GM23338 (cell line): Measurements from ENCODE around the gene CTDSPL. TPM values are rescaled to one million over a fixed set of nuclear protein-coding genes. Genes with fewer than 3 reads are reported as not detected.
A peak's percentile ranks its signal among the peaks of the same experiment; 100 is the strongest.

Experiments
- ATAC-seq: fragments of 200-7000 bp; cut with Tn5 transposase; 3 replicates; pipeline ENCODE4 v1.9.1; 2020
- DNase-seq: peaks from one replicate; pipeline ENCODE4 v3.0.0-alpha.2; 2015; ENCODE audit warnings: low spot score
- H2AFZ ChIP-seq: fragments of 200-600 bp; sonication (generic); 2 replicates; pipeline ENCODE4 v1.8.0; 2016; ENCODE audit warnings: antibody characterized with exemption, mild to moderate bottlenecking, moderate library complexity
- H3F3A ChIP-seq: fragments of 200-600 bp; sonication (generic); replicated peaks from 2 replicates; pipeline ENCODE4 v1.8.0; 2017; ENCODE audit warnings: antibody characterized with exemption, mixed run types, low read depth
- H3K27ac ChIP-seq: fragments of 200-600 bp; sonication (generic); 2 replicates; pipeline ENCODE4 v1.6.1; 2016; ENCODE audit warnings: low read depth
- H3K27me3 ChIP-seq: fragments of 200-600 bp; sonication (generic); 2 replicates; pipeline ENCODE4 v1.8.0; 2016; ENCODE audit warnings: mild to moderate bottlenecking, mixed run types, moderate library complexity; ENCODE audit not compliant: insufficient read depth
- H3K36me3 ChIP-seq: fragments of 200-600 bp; sonication (generic); 2 replicates; pipeline ENCODE4 v1.8.0; 2016; ENCODE audit warnings: mild to moderate bottlenecking; ENCODE audit not compliant: insufficient read depth
- H3K4me1 ChIP-seq: fragments of 200-600 bp; sonication (generic); 2 replicates; pipeline ENCODE4 v1.8.0; 2016; ENCODE audit warnings: mild to moderate bottlenecking, moderate library complexity; ENCODE audit not compliant: insufficient read depth
- H3K4me2 ChIP-seq: fragments of 200-600 bp; sonication (generic); 2 replicates; pipeline ENCODE4 v1.7.1; 2017; ENCODE audit warnings: mixed run types
- H3K4me3 ChIP-seq: fragments of 200-600 bp; sonication (generic); 2 replicates; pipeline ENCODE4 v1.6.1; 2016; ENCODE audit warnings: mixed run types
- H3K79me2 ChIP-seq: fragments of 200-600 bp; sonication (generic); replicated peaks from 2 replicates; pipeline ENCODE4 v1.8.0; 2017; ENCODE audit warnings: mild to moderate bottlenecking; ENCODE audit not compliant: insufficient read depth
- H3K9me2 ChIP-seq: fragments of 200-600 bp; sonication (generic); 2 replicates; pipeline ENCODE4 v1.8.0; 2017; ENCODE audit not compliant: insufficient read depth
- H4K20me1 ChIP-seq: fragments of 200-600 bp; sonication (generic); replicated peaks from 2 replicates; pipeline ENCODE4 v1.8.0; 2017; ENCODE audit warnings: mild to moderate bottlenecking; ENCODE audit not compliant: insufficient read depth
- H3K27ac Mint-ChIP-seq: 2 replicates; pipeline ENCODE4 v1.8.0; 2020; ENCODE audit warnings: inconsistent platforms, mild to moderate bottlenecking, moderate library complexity, mixed read lengths
- H3K27me3 Mint-ChIP-seq: 3 replicates; pipeline ENCODE4 v1.8.0; 2022; ENCODE audit warnings: low read depth, mild to moderate bottlenecking, moderate library complexity, mixed read lengths, inconsistent platforms; ENCODE audit not compliant: insufficient read depth, poor library complexity
- H3K36me3 Mint-ChIP-seq: 3 replicates; pipeline ENCODE4 v1.8.0; 2021; ENCODE audit warnings: low read depth, mild to moderate bottlenecking, inconsistent platforms, moderate library complexity, mixed read lengths
- H3K4me1 Mint-ChIP-seq: 3 replicates; pipeline ENCODE4 v1.8.0; 2020; ENCODE audit warnings: mild to moderate bottlenecking, inconsistent platforms, mixed read lengths
- H3K4me3 Mint-ChIP-seq: 3 replicates; pipeline ENCODE4 v1.8.0; 2021; ENCODE audit warnings: moderate library complexity, mild to moderate bottlenecking, inconsistent platforms, mixed read lengths
- H3K9me3 Mint-ChIP-seq: 3 replicates; pipeline ENCODE4 v1.8.0; 2020; ENCODE audit warnings: moderate library complexity, mild to moderate bottlenecking, inconsistent platforms, mixed read lengths
- CREB1 ChIP-seq: fragments of 250-450 bp; sonication (Bioruptor Pico); IDR thresholded peaks from 2 replicates; pipeline ENCODE4 v1.5.0; 2020; ENCODE audit warnings: low read depth, mild to moderate bottlenecking, moderate library complexity
- ETS1 ChIP-seq: IDR thresholded peaks from 2 replicates; pipeline ENCODE4 v1.6.1; 2016; ENCODE audit warnings: antibody characterized with exemption
- EZH2 ChIP-seq: fragments of 200-600 bp; sonication (generic); IDR thresholded peaks from one replicate; pipeline ENCODE4 v1.8.0; 2017; ENCODE audit warnings: antibody characterized with exemption, mild to moderate bottlenecking, low read depth; ENCODE audit not compliant: unreplicated experiment
- EZH2phosphoT487 ChIP-seq: fragments of 200-600 bp; sonication (generic); IDR thresholded peaks from one replicate; pipeline ENCODE4 v1.8.1; 2018; ENCODE audit warnings: antibody characterized with exemption; ENCODE audit not compliant: unreplicated experiment
- JUNB ChIP-seq: IDR thresholded peaks from one replicate; pipeline ENCODE4 v1.6.1; 2016; ENCODE audit warnings: antibody characterized with exemption; ENCODE audit not compliant: unreplicated experiment
- NANOG ChIP-seq: IDR thresholded peaks from 2 replicates; pipeline ENCODE4 v1.6.1; 2016; ENCODE audit warnings: antibody characterized with exemption, borderline replicate concordance
- POLR2AphosphoS5 ChIP-seq: IDR thresholded peaks from 2 replicates; pipeline ENCODE4 v1.6.1; 2016; ENCODE audit warnings: antibody characterized with exemption, low read depth
- REST ChIP-seq: IDR thresholded peaks from one replicate; pipeline ENCODE4 v1.6.1; 2018; ENCODE audit warnings: antibody characterized with exemption; ENCODE audit not compliant: unreplicated experiment
- STAT1 ChIP-seq: IDR thresholded peaks from one replicate; pipeline ENCODE4 v1.6.1; 2016; ENCODE audit warnings: antibody characterized with exemption; ENCODE audit not compliant: unreplicated experiment
- ZNF114 ChIP-seq: fragments of 250-450 bp; sonication (Bioruptor Pico); IDR thresholded peaks from 2 replicates; pipeline ENCODE4 v1.5.0; 2020; ENCODE audit warnings: mild to moderate bottlenecking, moderate library complexity
- ZNF331 ChIP-seq: fragments of 250-450 bp; sonication (Bioruptor Pico); IDR thresholded peaks from 2 replicates; pipeline ENCODE4 v1.5.0; 2020; ENCODE audit warnings: low read depth, mild to moderate bottlenecking, moderate library complexity
- ZNF462 ChIP-seq: fragments of 250-450 bp; sonication (Bioruptor Pico); IDR thresholded peaks from 2 replicates; pipeline ENCODE4 v1.5.0; 2020; ENCODE audit warnings: mild to moderate bottlenecking, moderate library complexity
- polyA plus RNA-seq: library from polyadenylated mRNA; unstranded; fragments of >200 nt; fragmentation: Nextera tagmentation; extraction: Ambion mirVana; gene quantifications from 2 replicates; pipeline ENCODE4 v1.2.1, GENCODE V29; 2016
- total RNA-seq: library from RNA; depleted of rRNA; stranded (reverse); fragments of >200 nt; shearing (Covaris generic); gene quantifications from 2 replicates; pipeline ENCODE4 v1.2.3, GENCODE V29; 2014
- TF ChIP-seq, protein P1 (sequence below), 2 experiments: fragments of 200-600 bp in 1 of 2; sonication (generic) in 1 of 2; conservative IDR thresholded peaks; 2 replicates each; pipeline versions ENCODE4 v1.5.1 to v1.6.1; 2016 to 2017; ENCODE audit warnings: antibody characterized with exemption in 2 of 2, low read depth in 2 of 2, mild to moderate bottlenecking in 2 of 2, moderate library complexity in 1 of 2

The CTDSPL gene
- total and polyA plus RNA-seq, 2 experiments from 2014 or later = 23.2 to 42.0 TPM

- Mint-ChIP-seq H3K27ac (no peak overlapping the region), H3K9me3 (peaks cover 5% of the 10 kb centered on the region; the same call in 2 of the 3 replicates), H3K4me3 (peak overlapping the region; percentile 48; the same call in 1 of the 3 replicates), H3K36me3 (peaks cover 5% of the 10 kb centered on the region; the same call in 1 of the 3 replicates), H3K27me3 (peaks cover 27% of the 10 kb centered on the region), H3K4me1 (peaks cover 23% of the 10 kb centered on the region)
- H3K9me2 ChIP-seq = no peaks in the 10 kb centered on the region
- TF ChIP-seq JUNB = no peak
- no peak for TF ChIP-seq EZH2
- no peak for TF ChIP-seq ZNF331 (CRISPR knock-in tag)
- TF ChIP-seq REST = no peak
- TF ChIP-seq ETS1 = no peak
- TF ChIP-seq ZNF114 (CRISPR knock-in tag) = no peak
- no peak for TF ChIP-seq POLR2AphosphoS5
- no peak for TF ChIP-seq STAT1
- no peak for TF ChIP-seq CREB1 (CRISPR knock-in tag)
- TF ChIP-seq ZNF462 = no peak
- no peak for TF ChIP-seq EZH2phosphoT487
- TF ChIP-seq NANOG = no peak
- TF ChIP-seq, protein P1, sequence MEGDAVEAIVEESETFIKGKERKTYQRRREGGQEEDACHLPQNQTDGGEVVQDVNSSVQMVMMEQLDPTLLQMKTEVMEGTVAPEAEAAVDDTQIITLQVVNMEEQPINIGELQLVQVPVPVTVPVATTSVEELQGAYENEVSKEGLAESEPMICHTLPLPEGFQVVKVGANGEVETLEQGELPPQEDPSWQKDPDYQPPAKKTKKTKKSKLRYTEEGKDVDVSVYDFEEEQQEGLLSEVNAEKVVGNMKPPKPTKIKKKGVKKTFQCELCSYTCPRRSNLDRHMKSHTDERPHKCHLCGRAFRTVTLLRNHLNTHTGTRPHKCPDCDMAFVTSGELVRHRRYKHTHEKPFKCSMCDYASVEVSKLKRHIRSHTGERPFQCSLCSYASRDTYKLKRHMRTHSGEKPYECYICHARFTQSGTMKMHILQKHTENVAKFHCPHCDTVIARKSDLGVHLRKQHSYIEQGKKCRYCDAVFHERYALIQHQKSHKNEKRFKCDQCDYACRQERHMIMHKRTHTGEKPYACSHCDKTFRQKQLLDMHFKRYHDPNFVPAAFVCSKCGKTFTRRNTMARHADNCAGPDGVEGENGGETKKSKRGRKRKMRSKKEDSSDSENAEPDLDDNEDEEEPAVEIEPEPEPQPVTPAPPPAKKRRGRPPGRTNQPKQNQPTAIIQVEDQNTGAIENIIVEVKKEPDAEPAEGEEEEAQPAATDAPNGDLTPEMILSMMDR (conservative IDR thresholded peaks at IDR 0.05; ENCODE audit: low read depth in 2 of 2) = no peak
- H3K79me2 ChIP-seq = peaks cover 69% of the 10 kb centered on the region
- peak overlapping the region; percentile 90 for H3K4me2 ChIP-seq
- no peaks in the 10 kb centered on the region for H3K36me3 ChIP-seq
- H3F3A ChIP-seq = no peaks in the 10 kb centered on the region
- no peak overlapping the region for H2AFZ ChIP-seq
- H3K4me1 ChIP-seq = peaks cover 26% of the 10 kb centered on the region
- H3K27ac ChIP-seq = no peak overlapping the region
- ATAC-seq (no peak), DNase-seq (peak; percentile 35)
- H3K27me3 ChIP-seq = peaks cover 9% of the 10 kb centered on the region
- peak overlapping the region; percentile 85 for H3K4me3 ChIP-seq
- H4K20me1 ChIP-seq = peaks cover 6% of the 10 kb centered on the region; the same call in 1 of the 2 replicates
Measured at GRCh38 chr3:37863949-37864822, 2.5 kb downstream of the CTDSPL start.
